Endothelial cell of umbilical vein (primary cell): Measurements from ENCODE around the gene SCO2.

Source experiments
- CTCF ChIP-seq, 2 donors: IDR thresholded peaks; 1 replicate in 1 of 2; 2 replicates in 1 of 2; pipeline ENCODE4 v1.5.1; 2011; ENCODE audit warnings: low read length in 2 of 2, mild to moderate bottlenecking in 2 of 2, moderate library complexity in 2 of 2, control low read depth in 1 of 2, inconsistent platforms in 1 of 2, low read depth in 1 of 2; ENCODE audit not compliant: insufficient read depth in 1 of 2; ENCODE audit errors: extremely low read depth in 1 of 2
- EZH2 ChIP-seq: IDR thresholded peaks from 2 replicates; pipeline ENCODE4 v1.6.1; 2012; ENCODE audit warnings: borderline replicate concordance, low read depth, mild to moderate bottlenecking, moderate library complexity, low read length, inconsistent platforms; ENCODE audit not compliant: severe bottlenecking
- MAX ChIP-seq: IDR thresholded peaks from 2 replicates; pipeline ENCODE4 v1.6.1; 2011; ENCODE audit not compliant: insufficient read depth, insufficient read length

DNA sequence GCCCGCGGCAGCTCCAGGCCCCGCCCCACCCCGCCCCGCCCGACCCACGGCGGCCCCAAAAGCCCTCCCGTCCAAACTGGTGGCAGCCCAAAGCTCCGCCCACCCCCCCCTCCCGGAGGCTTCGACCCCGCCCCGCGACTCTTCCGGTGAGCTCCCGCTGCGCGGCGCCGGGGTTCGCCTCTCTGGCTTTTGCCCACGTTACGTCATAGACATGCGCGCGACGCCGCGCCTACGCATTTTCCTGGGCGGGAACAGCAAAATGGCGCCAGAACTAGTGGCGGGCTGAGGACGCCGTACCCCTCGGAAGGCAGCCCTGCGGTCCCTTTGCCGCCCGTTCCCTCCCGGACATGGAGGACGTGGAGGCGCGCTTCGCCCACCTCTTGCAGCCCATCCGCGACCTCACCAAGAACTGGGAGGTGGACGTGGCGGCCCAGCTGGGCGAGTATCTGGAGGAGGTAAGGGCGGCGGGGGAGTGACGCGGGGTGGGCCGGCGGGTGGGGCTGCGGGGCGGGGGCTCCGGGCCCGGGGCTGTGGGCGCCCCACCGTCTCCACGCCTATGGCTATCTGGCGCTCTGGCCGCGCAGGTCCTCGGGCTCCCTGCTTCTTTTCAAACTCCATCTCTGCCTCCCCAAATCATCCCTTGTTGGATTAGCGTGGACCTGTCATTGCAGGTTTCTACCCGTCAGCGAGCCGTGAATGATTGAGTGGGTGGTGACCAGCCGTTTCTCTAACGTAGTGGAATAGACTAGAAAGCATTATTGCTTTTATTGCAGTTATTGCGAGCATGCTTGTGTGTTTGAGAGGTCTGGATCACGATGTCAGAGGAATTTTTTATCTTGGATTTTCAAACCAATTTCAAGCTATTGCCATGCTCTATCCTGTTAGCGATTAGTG is 17.2 kb downstream of the SCO2 start, which contains the start of gene NCAPH2:
- TF ChIP-seq CTCF (IDR thresholded peaks at IDR 0.05; ENCODE audit: extremely low read depth in 1 of 2, insufficient read depth in 1 of 2, low read depth in 1 of 2, low read length in 2 of 2): no peak
- TF ChIP-seq MAX: no peak
- no peak for TF ChIP-seq EZH2
